GM21367 (cell line): ENCODE data around the gene RIPPLY1.

Source experiments
- ATAC-seq: cut with Tn5 transposase; IDR thresholded peaks from one replicate; pipeline ENCODE4 v1.9.1; 2021; ENCODE audit not compliant: unreplicated experiment

Gene RIPPLY1

GRCh38 chrX:106903291-106903824, at the start of gene RIPPLY1:
Gene RIPPLY1, minus strand, starts transcription at chrX:106903341. Its CDS starts 54 bp downstream, at chrX:106903287.
- ATAC-seq, result no peak

- no peak for ATAC-seq
Observed at GRCh38 chrX:106952538-106952937, 49.4 kb upstream of the RIPPLY1 start.

- ATAC-seq, result no peak
Observed at GRCh38 chrX:106952089-106952488, 48.9 kb upstream of the RIPPLY1 start.

GRCh38 chrX:106951230-106951629, 48.1 kb upstream of the RIPPLY1 start:
- ATAC-seq, result no peak

- ATAC-seq, result no peak
Observed at GRCh38 chrX:106950381-106950780, 47.2 kb upstream of the RIPPLY1 start.

- no peak for ATAC-seq
Observed at GRCh38 chrX:106949366-106949765, 46.2 kb upstream of the RIPPLY1 start.

- no peak for ATAC-seq
Observed at GRCh38 chrX:106948641-106949040, 45.5 kb upstream of the RIPPLY1 start.

GRCh38 chrX:106946464-106946863, 43.3 kb upstream of the RIPPLY1 start:
- ATAC-seq, result no peak

- ATAC-seq, result no peak
Observed at GRCh38 chrX:106940068-106940467, 36.9 kb upstream of the RIPPLY1 start.

GRCh38 chrX:106939566-106939965, 36.4 kb upstream of the RIPPLY1 start:
- no peak for ATAC-seq

- no peak for ATAC-seq
Observed at GRCh38 chrX:106936246-106936645, 33.1 kb upstream of the RIPPLY1 start.

- no peak for ATAC-seq
Observed at GRCh38 chrX:106935175-106935574, 32.0 kb upstream of the RIPPLY1 start.

GRCh38 chrX:106933538-106933961, 30.4 kb upstream of the RIPPLY1 start:
- ATAC-seq, result no peak

- no peak for ATAC-seq
Observed at GRCh38 chrX:106932960-106933537, 29.9 kb upstream of the RIPPLY1 start.

GRCh38 chrX:106932492-106932923, 29.4 kb upstream of the RIPPLY1 start:
- no peak for ATAC-seq

- no peak for ATAC-seq
Observed at GRCh38 chrX:106931831-106932491, 28.8 kb upstream of the RIPPLY1 start.

- ATAC-seq, result no peak
Observed at GRCh38 chrX:106928227-106928626, 25.1 kb upstream of the RIPPLY1 start.

GRCh38 chrX:106927700-106928099, 24.6 kb upstream of the RIPPLY1 start:
- no peak for ATAC-seq

- ATAC-seq, result no peak
Observed at GRCh38 chrX:106927023-106927422, 23.9 kb upstream of the RIPPLY1 start.

- ATAC-seq, result no peak
Observed at GRCh38 chrX:106921637-106922036, 18.5 kb upstream of the RIPPLY1 start.

- no peak for ATAC-seq
Observed at GRCh38 chrX:106919932-106920452, 16.9 kb upstream of the RIPPLY1 start, which contains the start of gene CLDN2. Gene CLDN2, plus strand, starts transcription at chrX:106920402. Its CDS starts 7,827 bp downstream, at chrX:106928229.

GRCh38 chrX:106917830-106918500, 14.8 kb upstream of the RIPPLY1 start:
- no peak for ATAC-seq
